GM12801 (cell line): ENCODE data around the gene DIRAS3.

Experiments used
- CTCF ChIP-seq: IDR thresholded peaks from one replicate; pipeline ENCODE4 v1.5.1; 2011; ENCODE audit warnings: control low read depth; ENCODE audit not compliant: insufficient read length; ENCODE audit errors: extremely low read depth

The DIRAS3 gene

GRCh38 chr1:68016381-68016780, 34.0 kb downstream of the DIRAS3 start:
- TF ChIP-seq CTCF, result no peak

- no peak for TF ChIP-seq CTCF
Measured at GRCh38 chr1:68015971-68016370, 34.5 kb downstream of the DIRAS3 start.

GRCh38 chr1:68015369-68015768, 35.1 kb downstream of the DIRAS3 start:
- no peak for TF ChIP-seq CTCF

GRCh38 chr1:68013351-68013750, 37.1 kb downstream of the DIRAS3 start:
- TF ChIP-seq CTCF, result no peak

- TF ChIP-seq CTCF, result no peak
Measured at GRCh38 chr1:68011657-68012375, 38.6 kb downstream of the DIRAS3 start.

- no peak for TF ChIP-seq CTCF
Measured at GRCh38 chr1:68010543-68010942, 39.9 kb downstream of the DIRAS3 start.

GRCh38 chr1:68010090-68010489, 40.3 kb downstream of the DIRAS3 start:
- no peak for TF ChIP-seq CTCF

- TF ChIP-seq CTCF, result no peak
Measured at GRCh38 chr1:68000191-68000590, 50.2 kb downstream of the DIRAS3 start.
